ENCODE measurements around the gene CCDC69.
"Not testable (repeated sequence)": the region's sequence is repeated elsewhere in the genome, so short reads cannot be mapped to it uniquely, and the experiment has no call there.

The CCDC69 gene

GRCh38 chr5:151244206-151244605 is 20.3 kb upstream of the CCDC69 start:
- no peak for DNase-seq

- DNase-seq: no peak
These were observed 19.7 kb upstream of the CCDC69 start for GRCh38 chr5:151243564-151243963.

GRCh38 chr5:151243127-151243526 is 19.2 kb upstream of the CCDC69 start:
- DNase-seq: no peak

GRCh38 chr5:151240924-151241635 is 17.2 kb upstream of the CCDC69 start:
- DNase-seq: no peak

- DNase-seq: not testable (repeated sequence)
These were observed 16.5 kb upstream of the CCDC69 start for GRCh38 chr5:151240268-151240835.

- peak; percentile 82 to 86 (median 84) for DNase-seq
These were observed 15.5 kb upstream of the CCDC69 start for GRCh38 chr5:151239237-151239861.

- DNase-seq: no peak
These were observed 14.4 kb upstream of the CCDC69 start for GRCh38 chr5:151238303-151238741.

GRCh38 chr5:151237685-151238084 is 13.8 kb upstream of the CCDC69 start:
- DNase-seq: no peak

- no peak for DNase-seq
These were observed 13.0 kb upstream of the CCDC69 start for GRCh38 chr5:151236888-151237287.

- not testable (repeated sequence) for DNase-seq
These were observed 11.3 kb upstream of the CCDC69 start for GRCh38 chr5:151235239-151235571.

- peak; percentile 54 to 68 (median 64) for DNase-seq
These were observed 10.8 kb upstream of the CCDC69 start for GRCh38 chr5:151234476-151235238.

GRCh38 chr5:151233616-151234085 is 9.8 kb upstream of the CCDC69 start:
- no peak for DNase-seq

GRCh38 chr5:151231359-151231758 is 7.5 kb upstream of the CCDC69 start:
- DNase-seq: no peak

GRCh38 chr5:151230048-151230680 is 6.3 kb upstream of the CCDC69 start:
- DNase-seq: no peak

GRCh38 chr5:151228986-151229385 is 5.1 kb upstream of the CCDC69 start:
- no peak for DNase-seq

GRCh38 chr5:151227918-151228447 is 4.1 kb upstream of the CCDC69 start:
- DNase-seq: no peak

GRCh38 chr5:151225475-151225874 is 1.6 kb upstream of the CCDC69 start:
- no peak for DNase-seq

- no peak for DNase-seq
These were observed 1.2 kb upstream of the CCDC69 start for GRCh38 chr5:151225071-151225470.

GRCh38 chr5:151224372-151224771 is 480 bp upstream of the CCDC69 start:
- peak in 1 of 3 donors; percentile 28 for DNase-seq

GRCh38 chr5:151222790-151223446 is 974 bp downstream of the CCDC69 start:
- DNase-seq: peak in 2 of 3 donors; percentile 29 to 37

- DNase-seq: no peak
These were observed 1.7 kb downstream of the CCDC69 start for GRCh38 chr5:151222054-151222789.
